Measurements from ENCODE around the gene BLNK. TPM values are rescaled to one million over a fixed set of nuclear protein-coding genes. Genes with fewer than 3 reads are reported as not detected.

BLNK gene
- total RNA-seq, 2 experiments from 2014 or later, result not detected

GRCh38 chr10:96304230-96304629 lies 32.9 kb upstream of the BLNK start, which contains the start of gene DNTT:
Gene DNTT (plus strand): TSS chr10:96304434. CDS start chr10:96304498, 64 bp downstream.
- Mint-ChIP-seq H3K27me3 (ENCODE audit: low read depth) (peaks cover 21% of the 10 kb centered on the region), H3K4me3 (no peak within 1 kb of the TSS)
- ATAC-seq, result no peak

GRCh38 chr10:96301616-96302015 lies 30.2 kb upstream of the BLNK start:
- DNase-seq (no peak), ATAC-seq (no peak)
- Mint-ChIP-seq H3K27me3 (ENCODE audit: low read depth) (peaks cover 17% of the 10 kb centered on the region), H3K4me3 (no peak overlapping the region), H3K27ac (no peak overlapping the region), H3K4me1 (ENCODE audit: low read depth) (peaks cover 10% of the 10 kb centered on the region), H3K36me3 (ENCODE audit: low read depth) (no peaks in the 10 kb centered on the region), H3K9me3 (ENCODE audit: insufficient read depth) (no peaks in the 10 kb centered on the region)
- ChIA-PET CTCF (interaction anchor here (1.0 to 6.0 kb wide), 4 partner anchors 13 to 168 kb away, joined by 3 to 40 read pairs (median 3); no protein-coding TSS in a partner anchor), POLR2A (interaction anchor here (1.2 kb wide), 1 partner anchor 117 kb away, joined by 3 read pairs; no protein-coding TSS in a partner anchor)

More at GRCh38 chr10:96304230-96304629, 32.9 kb upstream of the BLNK start, which contains the start of gene DNTT:
- Mint-ChIP-seq H3K36me3 (ENCODE audit: low read depth) (no peaks in the 10 kb centered on the region), H3K4me1 (ENCODE audit: low read depth) (peaks cover 13% of the 10 kb centered on the region), H3K9me3 (ENCODE audit: insufficient read depth) (no peaks in the 10 kb centered on the region), H3K27ac (no peak within 1 kb of the TSS)
- no peak for DNase-seq
- POLR2A ChIA-PET, result no interaction called here
- CTCF ChIA-PET, result interaction anchor here (1.3 to 2.5 kb wide), 2 partner anchors 71 to 75 kb away, joined by 3 to 8 read pairs; no protein-coding TSS in a partner anchor

GRCh38 chr10:96299383-96299782 lies 28.0 kb upstream of the BLNK start:
- peak; percentile 30 for DNase-seq
- no peaks in the 10 kb centered on the region for H3K36me3 Mint-ChIP-seq (ENCODE audit: low read depth)
- no peaks in the 10 kb centered on the region for H3K9me3 Mint-ChIP-seq (ENCODE audit: insufficient read depth)
- POLR2A ChIA-PET, result no interaction called here
- H3K4me1 Mint-ChIP-seq (ENCODE audit: low read depth), result peaks cover 17% of the 10 kb centered on the region
- peaks cover 4% of the 10 kb centered on the region for H3K27me3 Mint-ChIP-seq (ENCODE audit: low read depth)
- CTCF ChIA-PET, result interaction anchor here (0.8 to 6.0 kb wide), 5 partner anchors 12 to 283 kb away, joined by 4 to 40 read pairs (median 7); no protein-coding TSS in a partner anchor
- peak overlapping the region; percentile 63 for H3K27ac Mint-ChIP-seq
- no peak for ATAC-seq
- peak overlapping the region; percentile 42 for H3K4me3 Mint-ChIP-seq

- H3K27ac Mint-ChIP-seq, result no peak overlapping the region
- H3K27me3 Mint-ChIP-seq (ENCODE audit: low read depth), result peaks cover 6% of the 10 kb centered on the region
- CTCF ChIA-PET, result interaction anchor here (1.4 to 6.0 kb wide), 3 partner anchors 11 to 69 kb away, joined by 4 to 40 read pairs (median 9); no protein-coding TSS in a partner anchor
- H3K4me1 Mint-ChIP-seq (ENCODE audit: low read depth), result peaks cover 19% of the 10 kb centered on the region
- no peak overlapping the region for H3K4me3 Mint-ChIP-seq
- H3K36me3 Mint-ChIP-seq (ENCODE audit: low read depth), result no peaks in the 10 kb centered on the region
- no peaks in the 10 kb centered on the region for H3K9me3 Mint-ChIP-seq (ENCODE audit: insufficient read depth)
- DNase-seq (no peak), ATAC-seq (no peak)
- POLR2A ChIA-PET, result no interaction called here
Measured at GRCh38 chr10:96298362-96298761, 27.0 kb upstream of the BLNK start.

GRCh38 chr10:96297486-96297885 lies 26.1 kb upstream of the BLNK start:
- CTCF ChIA-PET, result interaction anchor here (6.0 to 7.4 kb wide), 2 partner anchors 68 to 280 kb away, joined by 40 to 63 read pairs; no protein-coding TSS in a partner anchor
- ATAC-seq, result no peak
- H3K27me3 Mint-ChIP-seq (ENCODE audit: low read depth), result peaks cover 6% of the 10 kb centered on the region

GRCh38 chr10:96295475-96295874 lies 24.1 kb upstream of the BLNK start:
- Mint-ChIP-seq H3K4me1 (ENCODE audit: low read depth) (peaks cover 20% of the 10 kb centered on the region), H3K4me3 (no peak overlapping the region), H3K36me3 (ENCODE audit: low read depth) (no peaks in the 10 kb centered on the region), H3K9me3 (ENCODE audit: insufficient read depth) (no peaks in the 10 kb centered on the region), H3K27me3 (ENCODE audit: low read depth) (peaks cover 8% of the 10 kb centered on the region), H3K27ac (no peak overlapping the region)
- CTCF ChIA-PET, result interaction anchor here (0.8 to 7.4 kb wide), 6 partner anchors 27 to 388 kb away, joined by 3 to 140 read pairs (median 8); no protein-coding TSS in a partner anchor
- DNase-seq, result no peak
- POLR2A ChIA-PET, result interaction anchor here (1.4 kb wide), 1 partner anchor 166 kb away, joined by 3 read pairs; no protein-coding TSS in a partner anchor
- no peak for ATAC-seq

More at GRCh38 chr10:96297486-96297885, 26.1 kb upstream of the BLNK start:
- Mint-ChIP-seq H3K36me3 (ENCODE audit: low read depth) (no peaks in the 10 kb centered on the region), H3K9me3 (ENCODE audit: insufficient read depth) (no peaks in the 10 kb centered on the region), H3K4me3 (no peak overlapping the region), H3K27ac (no peak overlapping the region), H3K4me1 (ENCODE audit: low read depth) (peaks cover 20% of the 10 kb centered on the region)
- POLR2A ChIA-PET, result no interaction called here
- DNase-seq, result no peak

- Mint-ChIP-seq H3K36me3 (ENCODE audit: low read depth) (no peaks in the 10 kb centered on the region), H3K4me3 (no peak overlapping the region), H3K9me3 (ENCODE audit: insufficient read depth) (no peaks in the 10 kb centered on the region), H3K27me3 (ENCODE audit: low read depth) (peaks cover 9% of the 10 kb centered on the region), H3K4me1 (ENCODE audit: low read depth) (peaks cover 13% of the 10 kb centered on the region), H3K27ac (no peak overlapping the region)
- CTCF ChIA-PET, result interaction anchor here (0.7 to 7.4 kb wide), 12 partner anchors 7 to 275 kb away, joined by 3 to 140 read pairs (median 4); partner anchors contain the start of gene ZNF518A
- DNase-seq (peak; percentile 30), ATAC-seq (no peak)
- POLR2A ChIA-PET, result interaction anchor here (1.2 kb wide), 1 partner anchor 163 kb away, joined by 4 read pairs; the partner anchor contains the start of gene ZNF518A
Measured at GRCh38 chr10:96292971-96293920, 21.9 kb upstream of the BLNK start.

GRCh38 chr10:96290368-96291133 lies 19.2 kb upstream of the BLNK start:
- Mint-ChIP-seq H3K27ac (no peak overlapping the region), H3K4me1 (ENCODE audit: low read depth) (peaks cover 20% of the 10 kb centered on the region), H3K9me3 (ENCODE audit: insufficient read depth) (no peaks in the 10 kb centered on the region), H3K27me3 (ENCODE audit: low read depth) (peaks cover 9% of the 10 kb centered on the region), H3K36me3 (ENCODE audit: low read depth) (no peaks in the 10 kb centered on the region), H3K4me3 (no peak overlapping the region)
- DNase-seq (no peak), ATAC-seq (no peak)
- POLR2A ChIA-PET, result no interaction called here
- CTCF ChIA-PET, result interaction anchor here (1.1 to 7.4 kb wide), 5 partner anchors 29 to 449 kb away, joined by 3 to 140 read pairs (median 3); partner anchors contain the start of gene ZNF518A

- ATAC-seq (no peak), DNase-seq (no peak)
- ChIA-PET POLR2A (no interaction called here), CTCF (no interaction called here)
- Mint-ChIP-seq H3K27ac (no peak overlapping the region), H3K9me3 (ENCODE audit: insufficient read depth) (no peaks in the 10 kb centered on the region), H3K4me3 (no peak overlapping the region), H3K27me3 (ENCODE audit: low read depth) (peaks cover 9% of the 10 kb centered on the region), H3K36me3 (ENCODE audit: low read depth) (no peaks in the 10 kb centered on the region), H3K4me1 (ENCODE audit: low read depth) (peaks cover 16% of the 10 kb centered on the region)
Measured at GRCh38 chr10:96289218-96289910, 18.0 kb upstream of the BLNK start.

GRCh38 chr10:96288151-96288621 lies 16.8 kb upstream of the BLNK start:
- DNase-seq (no peak), ATAC-seq (no peak)
- H3K27me3 Mint-ChIP-seq (ENCODE audit: low read depth), result peaks cover 3% of the 10 kb centered on the region
- peak overlapping the region; percentile 59 for H3K27ac Mint-ChIP-seq
- POLR2A ChIA-PET, result interaction anchor here (1.5 kb wide), 1 partner anchor 158 kb away, joined by 5 read pairs; the partner anchor contains the start of gene ZNF518A
- no peaks in the 10 kb centered on the region for H3K36me3 Mint-ChIP-seq (ENCODE audit: low read depth)
- H3K4me1 Mint-ChIP-seq (ENCODE audit: low read depth), result peaks cover 14% of the 10 kb centered on the region
- CTCF ChIA-PET, result interaction anchor here (1.2 to 2.9 kb wide), 4 partner anchors 11 to 271 kb away, joined by 3 to 22 read pairs (median 12); no protein-coding TSS in a partner anchor
- H3K9me3 Mint-ChIP-seq (ENCODE audit: insufficient read depth), result no peaks in the 10 kb centered on the region
- H3K4me3 Mint-ChIP-seq, result peak overlapping the region; percentile 20

Measured in activated CD8-positive, alpha-beta T cell treated with anti-CD3 and anti-CD28 coated beads, Interleukin-2, amount 10 ng/mL, durations not matched to agents 7 days and 5 days (primary cell).